WTC11 (cell line): ENCODE data around the gene IL16.

Experiments
- CTCF ChIP-seq: fragments of 200-600 bp; IDR thresholded peaks from 2 replicates; pipeline ENCODE4 v1.8.0; 2022; ENCODE audit warnings: antibody characterized with exemption
- NR3C1 ChIP-seq: sonication (generic); formaldehyde crosslinking; conservative IDR thresholded peaks from 2 replicates; pipeline ENCODE4 v1.8.1; 2023; ENCODE audit warnings: low read depth, mild to moderate bottlenecking, missing genetic modification reagents
- TCF7 ChIP-seq: sonication (generic); formaldehyde crosslinking; IDR thresholded peaks from 2 replicates; pipeline ENCODE4 v1.8.0; 2022; ENCODE audit warnings: mild to moderate bottlenecking, low read depth, missing genetic modification reagents, moderate library complexity
- ZNF281 ChIP-seq: sonication (generic); formaldehyde crosslinking; IDR thresholded peaks from 2 replicates; pipeline ENCODE4 v1.8.0; 2023; ENCODE audit warnings: mild to moderate bottlenecking, missing genetic modification reagents

GRCh38 chr15:81265256-81265943 is 68.7 kb downstream of the IL16 start:
- TF ChIP-seq CTCF (no peak), TCF7 (no peak), ZNF281 (no peak), NR3C1 (CRISPR knock-in tag) (no peak)
